Adrenal gland (tissue), 5 donors: Measurements from ENCODE around the gene COPE.

ENCODE experiments used
- POLR2A ChIP-seq, 2 donors: fragments of 450-650 bp; IDR thresholded peaks; one replicate each; pipeline ENCODE4 v1.6.1; 2017; ENCODE audit warnings: antibody characterized with exemption in 2 of 2, mild to moderate bottlenecking in 2 of 2, moderate library complexity in 1 of 2
- TF ChIP-seq, protein P1 (sequence below), 6 experiments: fragments of 450-650 bp in 4 of 6; fragments of 200-600 bp in 2 of 6; sonication (generic) in 1 of 6; IDR thresholded peaks; 1 replicate in 5 of 6; 2 replicates in 1 of 6; pipeline versions ENCODE4 v1.5.1 to v1.8.0; 2016 to 2021; ENCODE audit warnings: antibody characterized with exemption in 6 of 6, mild to moderate bottlenecking in 2 of 6, moderate library complexity in 1 of 6
- donor health status: DM: no; HTN: no; CAD: no.

GRCh38 chr19:18942692-18943091, 23.5 kb upstream of the COPE start:
- TF ChIP-seq, protein P1, sequence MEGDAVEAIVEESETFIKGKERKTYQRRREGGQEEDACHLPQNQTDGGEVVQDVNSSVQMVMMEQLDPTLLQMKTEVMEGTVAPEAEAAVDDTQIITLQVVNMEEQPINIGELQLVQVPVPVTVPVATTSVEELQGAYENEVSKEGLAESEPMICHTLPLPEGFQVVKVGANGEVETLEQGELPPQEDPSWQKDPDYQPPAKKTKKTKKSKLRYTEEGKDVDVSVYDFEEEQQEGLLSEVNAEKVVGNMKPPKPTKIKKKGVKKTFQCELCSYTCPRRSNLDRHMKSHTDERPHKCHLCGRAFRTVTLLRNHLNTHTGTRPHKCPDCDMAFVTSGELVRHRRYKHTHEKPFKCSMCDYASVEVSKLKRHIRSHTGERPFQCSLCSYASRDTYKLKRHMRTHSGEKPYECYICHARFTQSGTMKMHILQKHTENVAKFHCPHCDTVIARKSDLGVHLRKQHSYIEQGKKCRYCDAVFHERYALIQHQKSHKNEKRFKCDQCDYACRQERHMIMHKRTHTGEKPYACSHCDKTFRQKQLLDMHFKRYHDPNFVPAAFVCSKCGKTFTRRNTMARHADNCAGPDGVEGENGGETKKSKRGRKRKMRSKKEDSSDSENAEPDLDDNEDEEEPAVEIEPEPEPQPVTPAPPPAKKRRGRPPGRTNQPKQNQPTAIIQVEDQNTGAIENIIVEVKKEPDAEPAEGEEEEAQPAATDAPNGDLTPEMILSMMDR (IDR thresholded peaks at IDR 0.05), result no peak
- TF ChIP-seq POLR2A (IDR thresholded peaks at IDR 0.05), result no peak
